Kidney (tissue), 14 donors: Measurements from ENCODE around the gene E2F1. TPM values are rescaled to one million over a fixed set of nuclear protein-coding genes. Genes with fewer than 3 reads are reported as not detected.
"Not testable (repeated sequence)": the region's sequence is repeated elsewhere in the genome, so short reads cannot be mapped to it uniquely, and the experiment has no call there.

Experiments
- DNase-seq, 5 donors: peaks; one replicate each; pipeline ENCODE4 v3.0.0-alpha.2; 2013 to 2020
- FAIRE-seq: peaks from 2 replicates; lab custom pipeline; 2012; peaks lifted over from hg19 to GRCh38; lab: Jason Lieb, UNC
- H3K27ac ChIP-seq, 2 donors: one replicate each; pipeline ENCODE4 v1.7.0; 2013; ENCODE audit warnings: low read depth in 2 of 2, low read length in 2 of 2, inconsistent platforms in 1 of 2
- H3K27me3 ChIP-seq: one replicate; pipeline ENCODE4 v1.7.1; 2013; ENCODE audit warnings: low read length, inconsistent platforms; ENCODE audit not compliant: control insufficient read depth, insufficient read depth
- H3K36me3 ChIP-seq, 3 donors: one replicate each; pipeline versions ENCODE4 v1.7.0 to v1.7.1; 2013; ENCODE audit warnings: low read length in 3 of 3, control low read depth in 1 of 3, inconsistent platforms in 1 of 3; ENCODE audit not compliant: insufficient read depth in 3 of 3, control insufficient read depth in 2 of 3
- H3K4me1 ChIP-seq, 3 donors: one replicate each; pipeline versions ENCODE4 v1.7.0 to v1.7.1; 2013; ENCODE audit warnings: low read length in 3 of 3, inconsistent platforms in 1 of 3, low read depth in 1 of 3; ENCODE audit not compliant: control insufficient read depth in 2 of 3, insufficient read depth in 2 of 3
- H3K4me3 ChIP-seq, 3 donors: one replicate each; pipeline versions ENCODE4 v1.7.0 to v1.8.1; 2013; ENCODE audit warnings: low read length in 3 of 3, control low read depth in 1 of 3, inconsistent platforms in 1 of 3
- H3K9ac ChIP-seq, 3 donors: one replicate each; pipeline versions ENCODE4 v1.7.0 to v1.7.1; 2013; ENCODE audit warnings: low read length in 3 of 3, control low read depth in 1 of 3, inconsistent platforms in 1 of 3
- H3K9me3 ChIP-seq, 3 donors: one replicate each; pipeline versions ENCODE4 v1.7.0 to v1.7.1; 2013; ENCODE audit warnings: low read length in 3 of 3, control low read depth in 1 of 3, inconsistent platforms in 1 of 3; ENCODE audit not compliant: control insufficient read depth in 2 of 3, insufficient read depth in 1 of 3
- CTCF ChIP-seq: IDR thresholded peaks from 3 replicates; pipeline ENCODE4 v1.5.1; 2012; ENCODE audit warnings: mild to moderate bottlenecking, moderate library complexity, borderline replicate concordance; ENCODE audit not compliant: insufficient read depth; ENCODE audit errors: extremely low read depth
- intact Hi-C: fragments of 100-400 bp; cut with DNase I; formaldehyde crosslinking; loops from one replicate; pipeline ENCODE4 v1.11.1; 2022
- polyA plus RNA-seq: library from polyadenylated mRNA; stranded (reverse); fragments of 350-450 nt; fragmentation: Illumina TruSeq; extraction: RNeasy Lipid Tissue Mini Kit (QIAGEN cat#74804); gene quantifications from one replicate; pipeline ENCODE4 v1.2.3, GENCODE V29; 2014; ENCODE audit warnings: low read depth, low replicate concordance; ENCODE audit not compliant: insufficient read depth
- total RNA-seq: library from RNA; stranded (reverse); fragmentation: NEBNext Ultra II Directional; extraction: Animal tissue kit (Norgen Biotek cat#: 25700); gene quantifications from one replicate; pipeline ENCODE4 v1.2.1, GENCODE V29; 2021
- donor health status: control.
- donor health status: control.
- donor health status: control.
- donor health status: control.
- donor health status: control.
- donor health status: DM: yes; HTN: yes; CAD: no.
- donor health status: Normal renal cell carcinoma (clear cell type).

The E2F1 gene
- total and polyA plus RNA-seq, 2 donors from 2014 or later: 0.90 to 1.5 TPM

- intact Hi-C loops: no loop called here
- peaks cover 5 to 19% (median 15%) of the 10 kb centered on the region in 3 donors for H3K4me1 ChIP-seq
Measured at GRCh38 chr20:33648396-33649004, 37.7 kb downstream of the E2F1 start.

DNA sequence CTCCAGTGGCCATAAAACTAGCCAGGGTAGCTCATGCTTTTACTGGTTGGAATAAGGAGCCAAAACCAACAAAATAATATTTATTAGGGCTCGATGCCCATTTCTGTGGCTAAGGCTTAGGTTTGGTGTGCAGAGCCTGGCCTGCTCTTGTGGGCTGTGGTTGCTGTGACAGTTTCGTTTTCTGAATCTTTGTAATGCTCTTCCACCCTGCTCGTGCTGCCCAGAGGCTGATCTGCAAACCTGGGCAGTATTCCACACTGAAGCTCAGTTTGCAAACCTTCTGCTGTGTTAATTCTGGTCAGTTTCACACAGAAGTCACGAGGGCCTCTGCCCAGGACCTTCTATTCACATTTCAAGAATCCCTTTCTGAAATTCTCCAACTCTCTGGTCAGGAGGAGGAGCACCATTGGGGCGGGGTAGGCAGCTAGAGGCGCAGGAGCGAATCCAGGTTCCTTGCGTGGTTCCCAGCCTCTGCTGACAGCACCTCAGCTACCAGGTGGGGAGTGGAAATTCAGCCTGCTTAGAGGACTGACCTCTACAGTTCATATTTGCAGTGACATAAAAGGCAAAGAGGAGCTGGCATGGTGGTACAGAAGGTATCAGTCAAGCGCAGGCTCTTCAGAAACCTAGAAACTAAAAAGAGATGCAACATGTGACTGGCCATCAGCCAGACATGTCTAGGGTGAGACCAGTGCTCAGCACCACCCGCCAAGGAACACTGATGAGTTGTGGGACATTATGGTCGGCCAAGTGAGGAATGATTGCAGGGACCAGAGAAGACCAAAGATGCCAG, 38.4 kb downstream of the E2F1 start:
- H3K9ac ChIP-seq: no peak overlapping the region
- H3K4me1 ChIP-seq: peaks cover 3 to 15% (median 9%) of the 10 kb centered on the region in 3 donors
- DNase-seq: no peak
- no peak overlapping the region for H3K4me3 ChIP-seq
- intact Hi-C loops: no loop called here
- no peak for TF ChIP-seq CTCF
- FAIRE-seq: no peak
- no peaks in the 10 kb centered on the region for H3K9me3 ChIP-seq
- H3K27ac ChIP-seq: peak overlapping the region in 1 of 2 donors; percentile 19
- peaks cover 5 to 26% (median 13%) of the 10 kb centered on the region in 3 donors for H3K36me3 ChIP-seq
- no peaks in the 10 kb centered on the region for H3K27me3 ChIP-seq

More at GRCh38 chr20:33648396-33649004, 37.7 kb downstream of the E2F1 start:
- H3K36me3 ChIP-seq: peaks cover 5 to 23% (median 13%) of the 10 kb centered on the region in 3 donors
- H3K27me3 ChIP-seq: no peaks in the 10 kb centered on the region
- no peak overlapping the region for H3K9ac ChIP-seq
- no peak for FAIRE-seq
- no peak for TF ChIP-seq CTCF
- peak overlapping the region in 1 of 2 donors; percentile 19 for H3K27ac ChIP-seq
- H3K9me3 ChIP-seq: no peaks in the 10 kb centered on the region
- DNase-seq: peak in 1 of 5 donors; percentile 73
- no peak overlapping the region for H3K4me3 ChIP-seq

- FAIRE-seq, H3K4me3 ChIP-seq, DNase-seq, H3K9me3 ChIP-seq, H3K9ac ChIP-seq, intact Hi-C loops, H3K27me3 ChIP-seq, H3K27ac ChIP-seq: not testable (repeated sequence)
- Histone ChIP-seq H3K36me3 (peaks cover 5 to 30% (median 13%) of the 10 kb centered on the region in 3 donors), H3K4me1 (peaks cover 3 to 15% (median 9%) of the 10 kb centered on the region in 3 donors)
Measured at GRCh38 chr20:33646959-33647602, 39.1 kb downstream of the E2F1 start.

DNA sequence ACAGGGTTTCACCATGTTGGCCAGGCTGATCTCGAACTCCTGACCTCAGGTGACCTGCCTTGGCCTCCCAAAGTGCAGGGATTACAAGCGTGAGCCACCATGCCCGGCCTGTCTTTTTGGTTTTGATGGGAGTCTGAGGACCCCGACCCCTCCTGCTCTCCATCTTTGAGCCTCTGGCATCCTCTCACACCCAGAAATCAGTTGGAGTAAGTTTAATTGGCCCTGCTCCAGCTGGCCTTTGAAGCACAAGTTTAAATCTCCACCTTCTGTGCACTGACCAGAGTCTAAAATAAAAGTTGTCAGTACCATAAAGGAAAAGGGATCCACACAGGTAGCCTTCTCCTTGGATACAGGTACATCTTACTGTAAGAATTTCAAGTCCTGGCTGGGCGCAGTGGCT, 40.0 kb downstream of the E2F1 start:
- intact Hi-C loops: no loop called here

More for the DNA sequence above, 40.0 kb downstream of the E2F1 start:
- no peak overlapping the region for H3K27ac ChIP-seq
- H3K9ac ChIP-seq: no peak overlapping the region
- no peak for DNase-seq
- no peaks in the 10 kb centered on the region for H3K9me3 ChIP-seq
- peaks cover 0 to 12% (median 9%) of the 10 kb centered on the region in 3 donors for H3K4me1 ChIP-seq
- no peak for TF ChIP-seq CTCF
- no peaks in the 10 kb centered on the region for H3K27me3 ChIP-seq
- H3K4me3 ChIP-seq: no peak overlapping the region
- FAIRE-seq: no peak
- peaks cover 5 to 30% (median 15%) of the 10 kb centered on the region in 3 donors for H3K36me3 ChIP-seq
